Measurements from ENCODE around the gene GAS2L1. TPM values are rescaled to one million over a fixed set of nuclear protein-coding genes. Genes with fewer than 3 reads are reported as not detected.

Gene GAS2L1
- total and polyA plus RNA-seq, 2 experiments from 2014 or later, result 17.3 to 21.0 TPM

DNA sequence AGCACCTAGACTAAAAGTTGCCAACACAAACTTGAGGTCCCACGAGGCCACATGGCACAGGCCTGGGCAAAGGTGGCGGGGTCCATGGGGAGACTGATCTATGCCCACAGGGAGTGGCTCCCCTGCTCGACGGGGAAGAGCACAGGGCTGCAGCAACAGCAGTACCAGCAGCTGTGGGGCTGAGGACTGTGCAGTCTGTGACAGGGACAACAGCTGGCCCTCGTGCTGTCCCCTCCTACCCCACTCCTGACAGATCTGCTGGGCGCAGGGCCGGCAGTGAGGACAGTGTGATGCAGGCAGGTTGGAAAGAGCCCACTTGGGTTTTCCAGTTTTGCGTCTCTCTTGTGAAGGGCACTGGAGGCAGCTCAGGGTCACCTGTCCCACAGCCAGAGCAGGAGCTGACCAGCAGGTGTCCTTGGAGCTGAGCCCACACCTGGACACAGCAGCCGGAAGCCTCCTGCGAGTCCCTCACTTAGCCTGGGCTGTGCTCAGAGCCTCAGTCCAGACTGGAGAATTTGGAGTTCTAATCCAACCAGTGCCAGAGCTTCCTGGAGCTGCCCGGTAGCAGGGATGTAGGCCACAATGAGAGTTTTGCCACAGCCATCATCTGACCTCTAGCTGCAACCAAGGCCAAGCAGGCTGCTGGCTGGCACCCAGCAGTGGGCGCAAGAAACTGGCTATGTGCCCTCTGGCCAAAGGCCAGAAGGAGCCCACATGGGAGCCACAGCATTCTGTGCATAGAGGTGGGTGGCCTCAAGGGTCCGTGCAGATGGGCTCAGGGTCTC, 3.6 kb upstream of the GAS2L1 start:
- TF ChIP-seq, protein P1, sequence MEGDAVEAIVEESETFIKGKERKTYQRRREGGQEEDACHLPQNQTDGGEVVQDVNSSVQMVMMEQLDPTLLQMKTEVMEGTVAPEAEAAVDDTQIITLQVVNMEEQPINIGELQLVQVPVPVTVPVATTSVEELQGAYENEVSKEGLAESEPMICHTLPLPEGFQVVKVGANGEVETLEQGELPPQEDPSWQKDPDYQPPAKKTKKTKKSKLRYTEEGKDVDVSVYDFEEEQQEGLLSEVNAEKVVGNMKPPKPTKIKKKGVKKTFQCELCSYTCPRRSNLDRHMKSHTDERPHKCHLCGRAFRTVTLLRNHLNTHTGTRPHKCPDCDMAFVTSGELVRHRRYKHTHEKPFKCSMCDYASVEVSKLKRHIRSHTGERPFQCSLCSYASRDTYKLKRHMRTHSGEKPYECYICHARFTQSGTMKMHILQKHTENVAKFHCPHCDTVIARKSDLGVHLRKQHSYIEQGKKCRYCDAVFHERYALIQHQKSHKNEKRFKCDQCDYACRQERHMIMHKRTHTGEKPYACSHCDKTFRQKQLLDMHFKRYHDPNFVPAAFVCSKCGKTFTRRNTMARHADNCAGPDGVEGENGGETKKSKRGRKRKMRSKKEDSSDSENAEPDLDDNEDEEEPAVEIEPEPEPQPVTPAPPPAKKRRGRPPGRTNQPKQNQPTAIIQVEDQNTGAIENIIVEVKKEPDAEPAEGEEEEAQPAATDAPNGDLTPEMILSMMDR (IDR thresholded peaks at IDR 0.05; ENCODE audit: low read depth, low read length), result no peak
- Histone ChIP-seq H3K4me1 (ENCODE audit: low read depth) (no peaks in the 10 kb centered on the region), H3K36me3 (peaks cover 21% of the 10 kb centered on the region), H3K4me3 (no peak overlapping the region), H3K27me3 (no peaks in the 10 kb centered on the region), H3K27ac (peak overlapping the region; percentile 34), H3K9me3 (ENCODE audit: low read depth) (no peaks in the 10 kb centered on the region)
- peak in 1 of 2 donors; percentile 20 for DNase-seq (ENCODE audit: low read depth in 1 of 2, low spot score in 1 of 2)

DNA sequence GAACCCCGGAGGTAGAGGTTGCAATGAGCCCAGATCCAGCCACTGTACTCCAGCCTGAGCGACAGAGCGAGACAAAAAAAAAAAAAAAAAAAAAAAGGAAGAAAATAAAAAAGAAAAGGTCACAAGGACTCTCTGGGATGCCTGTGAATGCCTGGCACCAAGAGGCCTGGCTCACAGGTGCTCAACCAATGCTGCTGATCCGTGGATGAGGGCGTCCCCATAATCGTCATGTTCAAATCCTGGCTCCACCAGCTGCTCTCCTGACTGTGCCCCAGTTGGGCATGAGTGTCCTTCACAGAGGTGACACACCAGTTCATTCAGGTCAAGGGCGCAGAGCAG, 645 bp upstream of the GAS2L1 start:
- no peak overlapping the region for H3K4me3 ChIP-seq
- no peak for DNase-seq (ENCODE audit: low read depth in 1 of 2, low spot score in 1 of 2)
- H3K27me3 ChIP-seq, result no peaks in the 10 kb centered on the region
- H3K9me3 ChIP-seq (ENCODE audit: low read depth), result no peaks in the 10 kb centered on the region
- H3K27ac ChIP-seq, result no peak overlapping the region
- peaks cover 13% of the 10 kb centered on the region for H3K4me1 ChIP-seq (ENCODE audit: low read depth)
- no peaks in the 10 kb centered on the region for H3K36me3 ChIP-seq
- TF ChIP-seq, protein P1 (IDR thresholded peaks at IDR 0.05; ENCODE audit: low read depth, low read length), result no peak

DNA sequence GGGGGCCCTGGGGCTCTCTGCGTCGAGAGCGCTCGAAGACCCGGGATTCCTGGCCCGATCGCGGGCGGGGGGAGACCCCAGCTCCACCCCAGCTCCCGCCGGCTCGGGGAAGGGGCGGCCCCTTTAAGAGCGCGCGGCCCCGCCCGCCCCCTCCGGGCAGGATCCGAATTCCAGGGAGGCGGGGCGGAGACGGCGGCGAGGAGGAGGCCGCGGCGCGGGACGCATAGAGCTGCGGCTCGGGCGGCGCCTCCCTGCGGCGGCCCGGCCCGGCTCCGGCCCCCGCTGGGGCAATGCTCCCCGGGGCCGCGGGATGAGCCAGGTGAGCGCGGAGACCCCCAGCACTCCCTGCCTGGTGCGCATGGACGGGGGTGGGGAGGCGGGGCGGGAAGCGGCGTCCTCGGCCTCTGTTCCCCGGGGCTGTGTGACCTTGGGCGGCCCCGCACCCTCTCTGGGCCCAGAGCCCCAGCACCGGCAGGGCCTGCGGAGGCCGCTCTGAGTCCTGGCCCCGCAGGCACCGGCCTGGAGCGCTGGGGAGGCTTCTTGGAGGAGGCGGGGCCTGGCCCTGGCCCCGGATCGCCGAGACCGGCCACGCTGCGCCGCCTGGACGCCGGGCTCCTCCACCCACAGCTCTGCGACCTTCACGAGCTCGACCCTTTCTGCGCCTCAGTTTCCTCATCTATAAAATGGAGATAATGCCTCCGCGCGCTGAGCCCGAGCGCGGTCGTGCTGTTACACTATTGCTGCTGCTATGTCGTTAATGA, 565 bp downstream of the GAS2L1 start:
- peak; percentile 83 to 92 for DNase-seq (ENCODE audit: low read depth in 1 of 2, low spot score in 1 of 2)
- no peaks in the 10 kb centered on the region for H3K36me3 ChIP-seq
- H3K4me1 ChIP-seq (ENCODE audit: low read depth), result peaks cover 13% of the 10 kb centered on the region
- H3K9me3 ChIP-seq (ENCODE audit: low read depth), result no peaks in the 10 kb centered on the region
- no peaks in the 10 kb centered on the region for H3K27me3 ChIP-seq
- H3K4me3 ChIP-seq, result peak overlapping the region; percentile 81
- TF ChIP-seq, protein P1 (IDR thresholded peaks at IDR 0.05; ENCODE audit: low read depth, low read length), result no peak
- H3K27ac ChIP-seq, result peak overlapping the region; percentile 24

DNA sequence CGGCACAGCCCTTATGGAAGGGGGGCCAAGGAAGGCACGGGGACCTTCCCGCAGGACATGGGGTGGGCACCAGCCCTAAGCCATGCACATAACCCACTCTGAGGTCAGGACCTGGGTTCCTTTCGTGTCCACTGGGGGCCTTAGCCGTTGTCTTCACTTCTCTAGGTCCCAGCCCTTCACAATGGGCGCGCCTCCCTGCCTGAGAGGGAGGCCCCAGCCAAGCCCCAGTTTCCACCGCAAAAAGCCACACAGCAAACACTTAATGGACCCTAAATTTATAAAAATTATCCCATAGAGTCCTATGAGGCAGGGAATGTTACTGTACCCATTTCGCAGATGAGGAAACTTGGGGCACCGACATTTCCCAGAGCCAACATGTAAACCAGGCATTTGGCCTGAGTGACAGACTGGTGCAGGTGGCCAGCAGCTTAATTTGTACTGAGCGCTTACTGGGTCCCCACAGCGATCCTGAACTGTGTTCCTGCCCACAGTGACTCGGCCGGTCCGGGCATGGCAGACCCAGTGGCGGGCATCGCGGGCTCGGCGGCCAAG, 1.2 kb downstream of the GAS2L1 start:
- Histone ChIP-seq H3K4me1 (ENCODE audit: low read depth) (peaks cover 13% of the 10 kb centered on the region), H3K27ac (no peak overlapping the region), H3K27me3 (no peaks in the 10 kb centered on the region), H3K4me3 (peak overlapping the region; percentile 81), H3K36me3 (no peaks in the 10 kb centered on the region), H3K9me3 (ENCODE audit: low read depth) (no peaks in the 10 kb centered on the region)
- no peak for DNase-seq (ENCODE audit: low read depth in 1 of 2, low spot score in 1 of 2)
- TF ChIP-seq, protein P1 (IDR thresholded peaks at IDR 0.05; ENCODE audit: low read depth, low read length), result no peak

DNA sequence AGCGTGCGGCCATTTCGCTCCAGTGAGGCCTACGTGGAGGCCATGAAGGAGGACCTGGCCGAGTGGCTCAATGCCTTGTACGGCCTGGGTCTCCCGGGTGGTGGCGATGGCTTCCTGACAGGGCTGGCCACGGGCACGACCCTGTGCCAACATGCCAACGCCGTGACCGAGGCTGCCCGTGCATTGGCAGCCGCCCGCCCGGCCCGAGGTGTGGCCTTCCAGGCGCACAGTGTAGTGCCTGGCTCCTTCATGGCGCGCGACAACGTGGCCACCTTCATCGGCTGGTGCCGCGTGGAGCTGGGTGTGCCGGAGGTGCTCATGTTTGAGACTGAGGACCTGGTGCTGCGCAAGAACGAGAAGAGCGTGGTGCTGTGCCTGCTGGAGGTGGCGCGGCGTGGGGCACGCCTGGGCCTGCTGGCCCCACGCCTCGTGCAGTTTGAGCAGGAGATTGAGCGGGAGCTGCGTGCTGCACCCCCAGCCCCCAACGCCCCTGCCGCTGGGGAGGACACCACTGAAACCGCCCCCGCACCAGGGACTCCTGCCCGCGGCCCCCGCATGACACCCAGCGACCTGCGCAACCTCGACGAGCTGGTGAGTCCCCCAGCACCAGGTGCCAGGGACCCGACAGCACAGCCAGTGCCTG, 1.8 kb downstream of the GAS2L1 start:
- peaks cover 2% of the 10 kb centered on the region for H3K27me3 ChIP-seq
- H3K9me3 ChIP-seq (ENCODE audit: low read depth), result no peaks in the 10 kb centered on the region
- no peak overlapping the region for H3K27ac ChIP-seq
- H3K4me3 ChIP-seq, result no peak overlapping the region
- DNase-seq (ENCODE audit: low read depth in 1 of 2, low spot score in 1 of 2), result no peak
- H3K4me1 ChIP-seq (ENCODE audit: low read depth), result peaks cover 13% of the 10 kb centered on the region
- no peaks in the 10 kb centered on the region for H3K36me3 ChIP-seq
- TF ChIP-seq, protein P1 (IDR thresholded peaks at IDR 0.05; ENCODE audit: low read depth, low read length), result no peak
